Measurements from ENCODE around the gene G6PD. TPM values are rescaled to one million over a fixed set of nuclear protein-coding genes. Genes with fewer than 3 reads are reported as not detected.
"Not testable (repeated sequence)": the region's sequence is repeated elsewhere in the genome, so short reads cannot be mapped to it uniquely, and the experiment has no call there.

The G6PD gene
- total RNA-seq, 1 donor: 128 TPM

GRCh38 chrX:154560326-154560725, 13.7 kb upstream of the G6PD start:
- DNase-seq (ENCODE audit: low read depth); H3K4me3 ChIP-seq (ENCODE audit: low read depth, low read length): not testable (repeated sequence)

- not testable (repeated sequence) for H3K4me3 ChIP-seq (ENCODE audit: low read depth, low read length); DNase-seq (ENCODE audit: low read depth)
These were observed 12.2 kb upstream of the G6PD start for GRCh38 chrX:154558896-154559295.

- H3K4me3 ChIP-seq (ENCODE audit: low read depth, low read length); DNase-seq (ENCODE audit: low read depth): not testable (repeated sequence)
These were observed 11.5 kb upstream of the G6PD start for GRCh38 chrX:154558060-154558690.

- DNase-seq (ENCODE audit: low read depth): not testable (repeated sequence)
These were observed 5.6 kb upstream of the G6PD start for GRCh38 chrX:154552112-154552806.

GRCh38 chrX:154549766-154550165, 3.1 kb upstream of the G6PD start:
- peak; percentile 33 for DNase-seq (ENCODE audit: low read depth)
- no peak for TF ChIP-seq CTCF (IDR thresholded peaks at IDR 0.05; ENCODE audit: insufficient read depth, low read depth, low read length)

More at GRCh38 chrX:154552112-154552806, 5.6 kb upstream of the G6PD start:
- H3K4me3 ChIP-seq (ENCODE audit: low read depth, low read length): not testable (repeated sequence)

GRCh38 chrX:154548028-154548316, 1.3 kb upstream of the G6PD start:
- TF ChIP-seq CTCF (IDR thresholded peaks at IDR 0.05; ENCODE audit: insufficient read depth, low read depth, low read length): no peak
- peak overlapping the region; percentile 80 for H3K4me3 ChIP-seq (ENCODE audit: low read depth, low read length)
- no peak for DNase-seq (ENCODE audit: low read depth)

More at GRCh38 chrX:154549766-154550165, 3.1 kb upstream of the G6PD start:
- no peak overlapping the region for H3K4me3 ChIP-seq (ENCODE audit: low read depth, low read length)

- TF ChIP-seq CTCF (IDR thresholded peaks at IDR 0.05; ENCODE audit: insufficient read depth, low read depth, low read length): no peak
- peak within 1 kb of the TSS; percentile 80 for H3K4me3 ChIP-seq (ENCODE audit: low read depth, low read length)
- peak; percentile 91 for DNase-seq (ENCODE audit: low read depth)
These were observed 790 bp upstream of the G6PD start, which contains the start of gene IKBKG for GRCh38 chrX:154547245-154548027. IKBKG (plus strand) TSS chrX:154547620; CDS start chrX:154552003, 4,383 bp downstream.

GRCh38 chrX:154545673-154546274, 872 bp downstream of the G6PD start:
- H3K4me3 ChIP-seq (ENCODE audit: low read depth, low read length): peak overlapping the region; percentile 80
- DNase-seq (ENCODE audit: low read depth): no peak
- TF ChIP-seq CTCF (IDR thresholded peaks at IDR 0.05; ENCODE audit: insufficient read depth, low read depth, low read length): no peak
